WTC11 (cell line): ENCODE results near the gene NRG3. TPM values are rescaled to one million over a fixed set of nuclear protein-coding genes. Genes with fewer than 3 reads are reported as not detected.

Source experiments
- ATAC-seq: fragments of 200-7000 bp; cut with Tn5 transposase; 2 replicates; pipeline ENCODE4 v1.10.0; 2021; ENCODE audit warnings: mild to moderate bottlenecking, moderate library complexity
- Bru-seq: library from RNA; stranded (reverse); fragments of 400-500 nt; gene quantifications from one replicate; lab custom pipeline; 2021; lab: Mats Ljungman, UMichigan
- CTCF ChIA-PET: fragments of 300-600 bp; sonication (Branson Sonifier 250); formaldehyde crosslinking; loops from one replicate; lab custom pipeline; 2021; ENCODE audit warnings: antibody characterized with exemption; lab: Charles Lee
- POLR2A ChIA-PET: fragments of 350-600 bp; sonication (Branson Sonifier 250); formaldehyde crosslinking; loops from one replicate; lab custom pipeline; 2021; ENCODE audit warnings: antibody characterized with exemption; lab: Charles Lee
- DNase-seq: peaks from one replicate; pipeline ENCODE4 v3.0.0; 2021; ENCODE audit warnings: low spot score
- H3K27ac Mint-ChIP-seq: 2 replicates; pipeline ENCODE4 v1.8.0; 2021; ENCODE audit warnings: mixed read lengths
- H3K27me3 Mint-ChIP-seq: 2 replicates; pipeline ENCODE4 v1.8.0; 2021; ENCODE audit warnings: low read depth, mild to moderate bottlenecking, moderate library complexity, mixed read lengths
- H3K36me3 Mint-ChIP-seq: 2 replicates; pipeline ENCODE4 v1.8.0; 2021; ENCODE audit warnings: mixed read lengths
- H3K4me1 Mint-ChIP-seq: 2 replicates; pipeline ENCODE4 v1.8.0; 2022; ENCODE audit warnings: mixed read lengths
- H3K4me3 Mint-ChIP-seq: 2 replicates; pipeline ENCODE4 v1.8.0; 2021; ENCODE audit warnings: mild to moderate bottlenecking, moderate library complexity, mixed read lengths
- H3K9me3 Mint-ChIP-seq: 2 replicates; pipeline ENCODE4 v1.8.0; 2021; ENCODE audit warnings: mixed read lengths
- ATF2 ChIP-seq: sonication (generic); formaldehyde crosslinking; IDR thresholded peaks from 2 replicates; pipeline ENCODE4 v1.8.1; 2022; ENCODE audit warnings: low read depth, missing genetic modification reagents, borderline replicate concordance
- ATF3 ChIP-seq: sonication (generic); formaldehyde crosslinking; conservative IDR thresholded peaks from 2 replicates; pipeline ENCODE4 v1.8.1; 2022; ENCODE audit warnings: mild to moderate bottlenecking, missing genetic modification reagents
- E2F1 ChIP-seq: sonication (generic); formaldehyde crosslinking; IDR thresholded peaks from 2 replicates; pipeline ENCODE4 v1.8.0; 2022; ENCODE audit warnings: mild to moderate bottlenecking, missing genetic modification reagents
- FOXJ3 ChIP-seq: sonication (generic); formaldehyde crosslinking; IDR thresholded peaks from 2 replicates; pipeline ENCODE4 v1.9.0; 2021; ENCODE audit warnings: missing genetic modification reagents, mild to moderate bottlenecking, borderline replicate concordance
- FOXK1 ChIP-seq: sonication (generic); formaldehyde crosslinking; IDR thresholded peaks from 2 replicates; pipeline ENCODE4 v1.8.0; 2022; ENCODE audit warnings: mild to moderate bottlenecking, moderate library complexity, missing genetic modification reagents
- GABPB1 ChIP-seq: sonication (generic); formaldehyde crosslinking; IDR thresholded peaks from 2 replicates; pipeline ENCODE4 v1.8.1; 2023; ENCODE audit warnings: mild to moderate bottlenecking, missing genetic modification reagents
- GRHL2 ChIP-seq: fragments of 250-450 bp; sonication (Bioruptor Pico); IDR thresholded peaks from 2 replicates; pipeline ENCODE4 v1.8.0; 2022; ENCODE audit warnings: mild to moderate bottlenecking, moderate library complexity; ENCODE audit not compliant: insufficient replicate concordance, severe bottlenecking
- HMGA2 ChIP-seq: fragments of 250-450 bp; sonication (Bioruptor Pico); IDR thresholded peaks from 2 replicates; pipeline ENCODE4 v1.4.0; 2021; ENCODE audit warnings: mild to moderate bottlenecking, moderate library complexity
- NR1H2 ChIP-seq: sonication (generic); formaldehyde crosslinking; IDR thresholded peaks from 2 replicates; pipeline ENCODE4 v1.9.0; 2021; ENCODE audit warnings: mild to moderate bottlenecking, moderate library complexity, missing genetic modification reagents
- OVOL2 ChIP-seq: fragments of 250-450 bp; sonication (Bioruptor Pico); IDR thresholded peaks from 2 replicates; pipeline ENCODE4 v1.9.0; 2021; ENCODE audit warnings: mild to moderate bottlenecking, borderline replicate concordance
- ZNF121 ChIP-seq: sonication (generic); formaldehyde crosslinking; IDR thresholded peaks from 2 replicates; pipeline ENCODE4 v1.8.0; 2023; ENCODE audit warnings: missing genetic modification reagents
- ZNF138 ChIP-seq: sonication (generic); formaldehyde crosslinking; conservative IDR thresholded peaks from 2 replicates; pipeline ENCODE4 v1.8.1; 2022; ENCODE audit warnings: mild to moderate bottlenecking, moderate library complexity, missing genetic modification reagents
- ZNF423 ChIP-seq: fragments of 250-450 bp; sonication (Bioruptor Pico); IDR thresholded peaks from 2 replicates; pipeline ENCODE4 v2.1.2; 2022; ENCODE audit warnings: mild to moderate bottlenecking, moderate library complexity
- long read RNA-seq, 3 experiments: library from RNA in 1 of 3; library from capped mRNA in 1 of 3; library from polyadenylated mRNA in 1 of 3; unstranded in 2 of 3; stranded (forward) in 1 of 3; transcript quantifications; one replicate each; pipeline ENCODE4 v2.0.0, GENCODE V29; 2021
- total RNA-seq: library from RNA; stranded (reverse); gene quantifications from 3 replicates; pipeline ENCODE4 v1.2.3, GENCODE V29; 2021
- TF ChIP-seq, protein P1 (sequence below): sonication (generic); formaldehyde crosslinking; IDR thresholded peaks from 2 replicates; pipeline ENCODE4 v1.8.1; 2023; ENCODE audit warnings: mild to moderate bottlenecking, missing genetic modification reagents
- TF ChIP-seq, protein P2 (sequence below): fragments of 250-450 bp; sonication (Bioruptor Pico); IDR thresholded peaks from 2 replicates; pipeline ENCODE4 v1.9.0; 2021; ENCODE audit warnings: mild to moderate bottlenecking, borderline replicate concordance

The NRG3 gene
- 7.0 to 8.4 TPM (median 7.3 TPM) in 3 replicates for total RNA-seq
- Bru-seq, nascent RNA = percentile 54 among the genes with signal in this experiment
- long read RNA-seq, experiment 1, partial matches to known transcripts = 1 of 37 reads
- long read RNA-seq, experiment 1, other reads (novel, unspliced or antisense) = 36 of 37 reads
- long read RNA-seq, experiment 2, partial matches to known transcripts = 1 of 4 reads
- long read RNA-seq, experiment 2, other reads (novel, unspliced or antisense) = 3 of 4 reads
- long read RNA-seq, experiment 3, partial matches to known transcripts = 0 of 2 reads
- long read RNA-seq, experiment 3, other reads (novel, unspliced or antisense) = 2 of 2 reads

- H3K27me3 Mint-ChIP-seq = peaks cover 44% of the 10 kb centered on the region
- H3K36me3 Mint-ChIP-seq = no peaks in the 10 kb centered on the region
- H3K4me3 Mint-ChIP-seq = peak within 1 kb of the TSS; percentile 92
- ATAC-seq = peak; percentile 19
- POLR2A ChIA-PET = interaction anchor here (0.5 kb wide), 2 partner anchors 775 to 1467 kb away, joined by 3 to 9 read pairs; no protein-coding TSS in a partner anchor
- CTCF ChIA-PET = no interaction called here
- TF ChIP-seq FOXK1 (no peak), ZNF423 (peak; percentile 45; the same call in 1 of the 2 replicates)
- TF ChIP-seq, protein P1, sequence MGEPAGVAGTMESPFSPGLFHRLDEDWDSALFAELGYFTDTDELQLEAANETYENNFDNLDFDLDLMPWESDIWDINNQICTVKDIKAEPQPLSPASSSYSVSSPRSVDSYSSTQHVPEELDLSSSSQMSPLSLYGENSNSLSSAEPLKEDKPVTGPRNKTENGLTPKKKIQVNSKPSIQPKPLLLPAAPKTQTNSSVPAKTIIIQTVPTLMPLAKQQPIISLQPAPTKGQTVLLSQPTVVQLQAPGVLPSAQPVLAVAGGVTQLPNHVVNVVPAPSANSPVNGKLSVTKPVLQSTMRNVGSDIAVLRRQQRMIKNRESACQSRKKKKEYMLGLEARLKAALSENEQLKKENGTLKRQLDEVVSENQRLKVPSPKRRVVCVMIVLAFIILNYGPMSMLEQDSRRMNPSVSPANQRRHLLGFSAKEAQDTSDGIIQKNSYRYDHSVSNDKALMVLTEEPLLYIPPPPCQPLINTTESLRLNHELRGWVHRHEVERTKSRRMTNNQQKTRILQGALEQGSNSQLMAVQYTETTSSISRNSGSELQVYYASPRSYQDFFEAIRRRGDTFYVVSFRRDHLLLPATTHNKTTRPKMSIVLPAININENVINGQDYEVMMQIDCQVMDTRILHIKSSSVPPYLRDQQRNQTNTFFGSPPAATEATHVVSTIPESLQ (CRISPR knock-in tag) = no peak
- TF ChIP-seq, all 79 proteins: peak for 1
- no peak within 1 kb of the TSS for H3K27ac Mint-ChIP-seq
- DNase-seq = peak; percentile 47
- peaks cover 59% of the 10 kb centered on the region for H3K4me1 Mint-ChIP-seq
- H3K9me3 Mint-ChIP-seq = no peaks in the 10 kb centered on the region
Measured at GRCh38 chr10:81874875-81875466, at the start of gene NRG3. Gene NRG3, plus strand, starts transcription at chr10:81875194.

- ATAC-seq (no peak), DNase-seq (no peak)
- no peaks in the 10 kb centered on the region for H3K27me3 Mint-ChIP-seq
- ChIA-PET CTCF (interaction anchor here (1.0 kb wide), 1 partner anchor 8 kb away, joined by 3 read pairs; no protein-coding TSS in a partner anchor), POLR2A (no interaction called here)
- peaks cover 9% of the 10 kb centered on the region; the same call in 1 of the 2 replicates for H3K9me3 Mint-ChIP-seq
- no peak overlapping the region for H3K27ac Mint-ChIP-seq
- no peaks in the 10 kb centered on the region for H3K4me1 Mint-ChIP-seq
- no peak overlapping the region for H3K4me3 Mint-ChIP-seq
- no peaks in the 10 kb centered on the region for H3K36me3 Mint-ChIP-seq
- TF ChIP-seq, protein P2, sequence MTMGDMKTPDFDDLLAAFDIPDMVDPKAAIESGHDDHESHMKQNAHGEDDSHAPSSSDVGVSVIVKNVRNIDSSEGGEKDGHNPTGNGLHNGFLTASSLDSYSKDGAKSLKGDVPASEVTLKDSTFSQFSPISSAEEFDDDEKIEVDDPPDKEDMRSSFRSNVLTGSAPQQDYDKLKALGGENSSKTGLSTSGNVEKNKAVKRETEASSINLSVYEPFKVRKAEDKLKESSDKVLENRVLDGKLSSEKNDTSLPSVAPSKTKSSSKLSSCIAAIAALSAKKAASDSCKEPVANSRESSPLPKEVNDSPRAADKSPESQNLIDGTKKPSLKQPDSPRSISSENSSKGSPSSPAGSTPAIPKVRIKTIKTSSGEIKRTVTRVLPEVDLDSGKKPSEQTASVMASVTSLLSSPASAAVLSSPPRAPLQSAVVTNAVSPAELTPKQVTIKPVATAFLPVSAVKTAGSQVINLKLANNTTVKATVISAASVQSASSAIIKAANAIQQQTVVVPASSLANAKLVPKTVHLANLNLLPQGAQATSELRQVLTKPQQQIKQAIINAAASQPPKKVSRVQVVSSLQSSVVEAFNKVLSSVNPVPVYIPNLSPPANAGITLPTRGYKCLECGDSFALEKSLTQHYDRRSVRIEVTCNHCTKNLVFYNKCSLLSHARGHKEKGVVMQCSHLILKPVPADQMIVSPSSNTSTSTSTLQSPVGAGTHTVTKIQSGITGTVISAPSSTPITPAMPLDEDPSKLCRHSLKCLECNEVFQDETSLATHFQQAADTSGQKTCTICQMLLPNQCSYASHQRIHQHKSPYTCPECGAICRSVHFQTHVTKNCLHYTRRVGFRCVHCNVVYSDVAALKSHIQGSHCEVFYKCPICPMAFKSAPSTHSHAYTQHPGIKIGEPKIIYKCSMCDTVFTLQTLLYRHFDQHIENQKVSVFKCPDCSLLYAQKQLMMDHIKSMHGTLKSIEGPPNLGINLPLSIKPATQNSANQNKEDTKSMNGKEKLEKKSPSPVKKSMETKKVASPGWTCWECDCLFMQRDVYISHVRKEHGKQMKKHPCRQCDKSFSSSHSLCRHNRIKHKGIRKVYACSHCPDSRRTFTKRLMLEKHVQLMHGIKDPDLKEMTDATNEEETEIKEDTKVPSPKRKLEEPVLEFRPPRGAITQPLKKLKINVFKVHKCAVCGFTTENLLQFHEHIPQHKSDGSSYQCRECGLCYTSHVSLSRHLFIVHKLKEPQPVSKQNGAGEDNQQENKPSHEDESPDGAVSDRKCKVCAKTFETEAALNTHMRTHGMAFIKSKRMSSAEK (CRISPR knock-in tag) = no peak
- TF ChIP-seq FOXJ3 (CRISPR knock-in tag) = no peak
- no peak for TF ChIP-seq NR1H2 (CRISPR knock-in tag)
- TF ChIP-seq ATF3 (CRISPR knock-in tag) = no peak
- no peak for TF ChIP-seq ZNF138
- no peak for TF ChIP-seq OVOL2 (CRISPR knock-in tag)
- TF ChIP-seq HMGA2 (CRISPR knock-in tag) = no peak
- no peak for TF ChIP-seq ATF2 (CRISPR knock-in tag)
- TF ChIP-seq ZNF121 (CRISPR knock-in tag) = no peak
- TF ChIP-seq GRHL2 (CRISPR knock-in tag) = no peak
- TF ChIP-seq GABPB1 (CRISPR knock-in tag) = no peak
- no peak for TF ChIP-seq E2F1 (CRISPR knock-in tag)
Measured at GRCh38 chr10:81828251-81828650, 46.7 kb upstream of the NRG3 start.
